ENCODE results near the gene ULK3.
"Not testable (repeated sequence)": the region's sequence is repeated elsewhere in the genome, so short reads cannot be mapped to it uniquely, and the experiment has no call there.

ULK3 gene, protein sequence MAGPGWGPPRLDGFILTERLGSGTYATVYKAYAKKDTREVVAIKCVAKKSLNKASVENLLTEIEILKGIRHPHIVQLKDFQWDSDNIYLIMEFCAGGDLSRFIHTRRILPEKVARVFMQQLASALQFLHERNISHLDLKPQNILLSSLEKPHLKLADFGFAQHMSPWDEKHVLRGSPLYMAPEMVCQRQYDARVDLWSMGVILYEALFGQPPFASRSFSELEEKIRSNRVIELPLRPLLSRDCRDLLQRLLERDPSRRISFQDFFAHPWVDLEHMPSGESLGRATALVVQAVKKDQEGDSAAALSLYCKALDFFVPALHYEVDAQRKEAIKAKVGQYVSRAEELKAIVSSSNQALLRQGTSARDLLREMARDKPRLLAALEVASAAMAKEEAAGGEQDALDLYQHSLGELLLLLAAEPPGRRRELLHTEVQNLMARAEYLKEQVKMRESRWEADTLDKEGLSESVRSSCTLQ

DNA sequence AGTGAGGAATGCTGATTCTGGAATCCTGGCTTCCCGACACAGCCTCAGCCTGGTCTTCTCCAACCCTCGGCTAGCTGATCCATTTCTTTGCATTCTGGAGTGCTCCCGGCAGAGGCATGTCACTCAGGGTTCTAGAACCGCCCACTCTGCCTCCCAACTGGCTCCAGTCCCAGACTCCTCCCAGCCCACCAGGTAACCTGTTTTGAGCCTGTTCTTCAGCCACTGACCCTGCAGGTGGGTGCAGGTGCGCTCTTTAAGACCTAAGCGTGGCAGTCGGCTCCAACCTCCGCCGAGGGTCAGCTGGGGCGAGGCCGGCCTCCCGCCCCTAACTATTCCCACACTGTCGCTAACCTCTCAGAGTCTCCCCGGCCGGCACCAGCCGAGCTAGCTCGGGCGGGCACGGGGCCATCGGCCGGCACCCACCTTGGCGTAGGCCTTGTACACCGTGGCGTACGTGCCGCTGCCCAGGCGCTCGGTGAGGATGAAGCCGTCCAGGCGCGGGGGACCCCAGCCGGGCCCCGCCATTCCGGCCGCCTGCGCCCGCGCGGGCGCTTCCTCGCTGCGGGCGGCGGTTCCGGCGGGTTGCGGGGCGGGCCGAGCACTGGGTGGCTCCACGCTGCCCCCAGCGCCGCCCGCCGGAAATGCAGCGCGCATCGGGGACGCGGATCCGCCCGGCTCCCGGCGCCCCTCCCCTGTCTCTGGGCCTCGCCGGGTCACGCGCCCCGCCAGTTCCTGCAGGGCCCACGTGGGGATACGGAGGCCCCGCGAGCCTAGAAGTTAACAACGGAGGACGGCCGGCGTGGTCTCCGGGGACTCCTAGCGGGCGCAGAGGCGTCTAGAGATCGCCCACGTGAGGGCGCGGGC, at the start of gene ULK3:
Gene ULK3 (minus strand): TSS at position 576 of the 864 bp plus-strand sequence. CDS start 51 bp downstream, at position 525.
- peak; percentile 91 for DNase-seq (ENCODE audit: low spot score)

DNA sequence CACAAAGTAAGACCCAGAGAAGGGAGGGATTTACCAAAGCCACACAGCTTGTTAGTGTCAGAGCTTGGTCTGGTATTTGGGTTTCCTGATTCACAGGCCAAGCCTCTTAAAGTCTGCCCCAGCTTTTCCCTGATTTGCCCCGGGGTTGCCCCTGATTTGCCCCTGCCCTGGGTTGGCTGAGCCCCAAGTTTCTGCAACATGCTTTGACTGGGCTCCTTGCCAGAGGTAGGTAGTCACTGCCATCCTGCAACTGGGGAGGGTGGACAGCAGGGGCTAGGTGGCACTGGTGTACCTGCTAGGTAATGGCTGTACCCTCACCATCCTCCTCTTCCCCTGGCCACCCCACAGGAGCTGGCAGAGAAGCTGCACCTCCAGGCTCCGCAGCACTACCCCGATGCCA, 49.4 kb upstream of the ULK3 start:
- no peak for DNase-seq (ENCODE audit: low spot score)

DNA sequence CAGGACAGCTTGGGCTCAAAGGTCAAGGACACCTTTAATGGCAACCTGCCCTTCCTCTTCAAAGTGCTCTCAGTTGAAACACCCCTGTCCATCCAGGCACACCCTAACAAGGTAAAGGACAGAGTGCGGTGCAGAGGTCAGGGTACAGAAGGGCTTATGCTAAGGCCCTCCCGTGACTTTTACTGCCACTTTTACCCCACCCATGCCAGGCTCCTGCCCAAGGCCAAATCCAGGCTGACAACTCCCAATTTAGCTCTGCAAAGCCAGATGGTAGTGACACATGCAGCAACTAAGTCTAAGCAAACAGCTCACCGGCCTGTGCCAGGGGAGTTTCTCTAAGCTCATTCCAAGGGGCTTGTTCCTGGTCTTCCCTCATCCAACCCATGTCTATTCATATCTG, 48.5 kb upstream of the ULK3 start:
- DNase-seq (ENCODE audit: low spot score) = no peak

DNA sequence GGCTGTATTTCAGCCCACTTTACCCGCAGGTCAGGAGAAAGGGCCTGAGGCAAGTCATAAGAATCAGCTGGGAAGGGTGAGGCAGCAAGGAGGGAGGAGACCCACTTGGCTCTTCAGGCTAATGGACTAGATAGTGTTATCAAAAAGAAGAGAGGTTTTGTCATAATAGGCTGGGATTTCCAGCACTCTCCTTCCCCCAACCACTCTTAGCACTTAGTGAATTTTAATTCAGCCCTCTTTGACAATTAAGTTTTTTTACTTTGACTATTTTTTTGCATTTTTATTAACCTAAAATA, 47.7 kb upstream of the ULK3 start:
- no peak for DNase-seq (ENCODE audit: low spot score)

DNA sequence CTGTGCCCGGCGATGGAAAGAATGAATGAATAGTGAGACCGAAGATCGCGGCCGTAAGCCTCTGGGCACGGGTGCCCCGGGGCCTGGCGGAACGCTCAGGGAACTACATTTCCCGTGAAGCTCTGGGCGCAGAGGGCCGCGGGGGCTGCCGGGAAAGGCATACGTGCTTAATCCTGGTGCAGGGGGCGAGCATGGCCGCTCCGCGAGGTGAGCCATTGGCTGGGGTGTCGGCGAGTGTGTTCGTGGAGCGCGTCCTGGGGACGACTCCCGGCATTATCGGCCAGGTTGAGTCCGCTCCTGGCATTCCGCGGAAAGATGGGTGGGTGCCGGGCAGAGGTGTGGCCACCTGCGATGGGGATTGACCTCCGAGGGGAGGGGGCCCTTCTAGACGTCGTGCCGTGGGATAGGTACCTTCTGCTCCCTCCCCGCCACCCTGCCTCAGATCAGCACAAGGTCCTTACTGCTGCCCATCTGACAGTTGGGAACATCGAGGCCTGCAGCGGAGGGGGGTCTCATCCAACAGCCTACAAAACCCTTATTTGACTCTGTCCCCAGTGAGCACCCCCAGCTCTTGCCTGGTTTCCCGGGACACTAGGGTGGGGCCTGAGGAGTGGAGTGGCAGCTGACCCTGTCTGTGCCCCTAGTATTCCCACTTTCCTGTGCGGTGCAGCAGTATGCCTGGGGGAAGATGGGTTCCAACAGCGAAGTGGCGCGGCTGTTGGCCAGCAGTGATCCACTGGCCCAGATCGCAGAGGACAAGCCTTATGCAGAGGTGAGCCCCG, 47.1 kb upstream of the ULK3 start, which contains the start of gene MPI:
Gene MPI (plus strand): TSS at position 160 of the 782 bp plus-strand sequence. CDS start 32 bp downstream, at position 192.
- peak; percentile 83 for DNase-seq (ENCODE audit: low spot score)

DNA sequence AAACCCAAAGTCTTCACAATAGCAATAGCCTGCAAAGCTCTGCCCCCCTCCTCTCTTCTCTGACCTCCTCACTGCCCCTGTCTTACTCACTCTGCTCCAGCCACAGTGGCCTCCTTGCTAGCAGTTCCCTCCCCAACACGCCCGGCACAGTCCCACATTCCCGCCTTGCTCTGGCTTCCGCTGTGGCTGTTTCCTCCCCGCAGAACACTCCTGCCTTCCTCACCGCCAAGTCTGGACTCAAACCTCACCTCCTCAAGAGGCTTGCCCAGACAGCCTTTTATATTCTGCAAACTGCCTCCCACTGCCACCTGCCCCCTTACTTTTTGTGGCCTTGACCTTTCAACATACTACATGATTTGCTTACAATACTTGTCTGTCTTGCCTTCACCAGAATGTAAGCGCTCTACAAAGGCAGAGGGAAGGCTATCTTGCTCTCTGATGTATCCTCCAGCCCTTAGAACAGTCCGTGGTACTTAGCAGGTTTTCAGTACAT, 46.5 kb upstream of the ULK3 start:
- DNase-seq (ENCODE audit: low spot score) = no peak

DNA sequence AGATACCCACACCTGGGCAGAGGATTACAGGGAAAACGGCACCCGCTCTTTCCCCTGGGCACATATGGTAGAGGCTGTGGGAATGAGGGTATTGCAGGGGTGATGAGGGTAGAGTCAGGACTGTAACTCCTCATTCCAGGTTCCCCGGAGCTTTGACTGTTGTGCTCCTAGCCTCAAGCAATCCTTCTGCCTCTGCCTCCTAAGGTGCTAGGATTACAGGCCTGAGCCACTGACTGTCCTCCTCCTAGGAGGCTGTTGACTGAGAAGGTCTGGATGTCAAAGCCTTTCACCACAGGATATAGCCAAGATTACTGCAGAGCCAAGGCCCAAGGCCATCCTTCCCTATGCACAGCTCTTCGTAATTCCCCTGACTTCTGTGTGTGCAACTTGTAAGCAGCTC, 45.8 kb upstream of the ULK3 start:
- DNase-seq (ENCODE audit: low spot score) = no peak

DNA sequence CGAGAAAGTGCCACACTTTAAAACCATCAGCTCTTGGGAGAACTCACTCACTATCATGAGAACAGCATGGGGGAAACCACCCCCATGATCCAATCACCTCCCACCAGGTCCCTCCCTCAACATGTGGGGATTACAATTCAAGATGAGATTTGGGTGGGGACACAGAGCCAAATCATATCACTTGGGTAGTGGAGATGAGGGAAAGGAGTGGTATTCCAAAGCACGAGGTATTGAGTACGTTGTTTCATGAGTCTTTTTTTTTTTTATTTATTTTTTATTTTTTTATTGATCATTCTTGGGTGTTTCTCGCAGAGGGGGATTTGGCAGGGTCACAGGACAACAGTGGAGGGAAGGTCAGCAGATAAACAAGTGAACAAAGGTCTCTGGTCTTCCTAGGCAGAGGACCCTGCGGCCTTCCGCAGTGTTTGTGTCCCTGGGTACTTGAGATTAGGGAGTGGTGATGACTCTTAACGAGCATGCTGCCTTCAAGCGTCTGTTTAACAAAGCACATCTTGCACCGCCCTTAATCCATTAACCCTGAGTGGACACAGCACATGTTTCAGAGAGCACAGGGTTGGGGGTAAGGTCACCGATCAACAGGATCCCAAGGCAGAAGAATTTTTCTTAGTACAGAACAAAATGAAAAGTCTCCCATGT, 44.7 kb upstream of the ULK3 start:
- DNase-seq (ENCODE audit: low spot score) = not testable (repeated sequence)

DNA sequence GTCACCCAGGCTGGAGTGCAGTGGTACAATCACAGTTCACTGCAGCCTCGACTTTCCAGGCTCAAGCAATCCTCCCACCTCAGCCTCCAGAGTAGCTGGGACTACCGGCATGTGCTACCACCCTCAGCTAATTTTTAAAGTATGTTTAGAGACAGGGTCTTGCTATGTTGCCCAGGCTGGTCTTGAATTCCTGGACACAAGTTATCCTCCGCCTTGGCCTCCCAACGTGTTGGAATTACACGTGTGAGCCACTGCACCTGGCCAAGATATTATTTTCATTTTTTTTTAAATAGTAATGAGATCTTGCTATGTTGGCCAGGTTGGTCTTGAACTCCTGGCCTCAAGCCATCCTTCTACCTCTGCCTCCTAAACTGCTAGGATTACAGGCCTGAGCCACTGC, 42.5 kb upstream of the ULK3 start:
- DNase-seq (ENCODE audit: low spot score) = no peak

DNA sequence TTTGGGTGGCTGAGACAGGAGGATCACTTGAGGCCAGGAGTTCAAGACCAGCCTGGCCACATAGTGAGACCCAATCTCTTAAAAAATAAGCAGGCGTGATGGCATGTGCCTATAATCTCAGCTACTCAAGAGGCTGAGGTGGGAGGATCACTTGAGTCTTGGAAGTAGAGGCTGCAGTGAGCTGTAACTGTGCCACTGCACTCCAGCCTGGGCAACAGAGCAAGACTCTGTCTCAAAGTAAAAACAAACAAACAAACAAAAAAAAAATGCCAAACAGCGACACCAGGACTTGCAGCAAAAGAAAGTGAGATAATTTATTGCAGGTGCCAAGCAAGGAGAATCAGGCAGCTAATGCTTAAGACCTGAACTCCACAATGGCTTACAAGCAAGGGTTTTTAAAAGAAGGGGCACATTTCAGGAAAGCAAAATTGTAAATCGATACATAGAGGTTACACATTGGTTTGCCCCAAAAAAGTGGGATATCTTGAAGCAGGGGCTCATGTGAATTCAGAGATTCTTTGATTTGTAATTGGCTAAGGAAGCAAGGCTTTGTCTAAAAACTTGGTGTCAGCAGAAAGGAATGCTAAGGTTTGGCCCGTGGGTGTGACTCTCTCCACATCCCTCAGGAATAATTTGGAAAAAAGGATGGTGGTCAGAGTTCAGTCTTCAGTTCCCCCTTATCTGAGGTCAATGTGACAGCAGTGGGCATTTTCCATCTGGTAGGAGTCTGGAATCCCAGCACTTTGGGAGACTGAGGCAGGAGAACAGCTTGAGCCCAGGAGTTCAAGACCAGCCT, 41.7 kb upstream of the ULK3 start:
- no peak for DNase-seq (ENCODE audit: low spot score)

DNA sequence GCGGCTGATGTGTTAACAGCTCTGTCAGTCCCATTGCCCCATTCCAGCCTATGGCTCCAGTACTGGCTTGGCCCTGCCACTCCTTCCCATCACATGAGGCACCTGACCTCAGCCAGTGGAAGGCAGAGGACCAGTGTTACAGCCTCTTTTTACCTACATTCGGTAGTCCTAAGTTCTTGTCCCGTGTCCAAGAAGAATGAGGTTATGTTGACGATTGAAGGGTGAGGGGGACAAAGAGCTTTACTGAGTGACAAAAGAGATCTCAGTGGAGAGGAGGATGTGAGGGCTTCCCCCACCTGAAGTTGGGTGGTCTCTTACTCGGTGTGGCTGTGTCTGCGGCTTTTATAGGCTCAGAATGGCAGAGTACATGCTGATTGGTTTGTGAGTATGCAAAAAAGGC, 39.6 kb upstream of the ULK3 start:
- DNase-seq (ENCODE audit: low spot score) = no peak

DNA sequence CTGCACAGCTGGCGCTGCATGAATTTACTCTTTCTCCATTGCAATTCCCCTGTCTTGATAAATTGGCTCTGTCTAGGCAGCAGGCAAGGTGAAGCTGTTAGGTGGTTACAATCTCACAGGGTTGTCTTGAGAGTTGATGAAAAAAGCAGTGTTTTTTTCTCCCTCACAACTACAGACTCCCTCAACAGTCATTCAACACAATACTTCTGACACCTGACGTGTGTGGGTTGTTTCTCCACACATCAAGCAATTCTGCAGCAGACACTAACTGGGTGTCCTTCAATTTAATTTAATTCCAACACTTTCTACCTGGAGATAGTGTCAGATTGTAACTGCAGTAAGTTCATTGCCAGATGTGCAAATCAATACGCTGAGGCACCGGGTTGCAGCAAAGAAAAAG, 35.3 kb upstream of the ULK3 start:
- no peak for DNase-seq (ENCODE audit: low spot score)

DNA sequence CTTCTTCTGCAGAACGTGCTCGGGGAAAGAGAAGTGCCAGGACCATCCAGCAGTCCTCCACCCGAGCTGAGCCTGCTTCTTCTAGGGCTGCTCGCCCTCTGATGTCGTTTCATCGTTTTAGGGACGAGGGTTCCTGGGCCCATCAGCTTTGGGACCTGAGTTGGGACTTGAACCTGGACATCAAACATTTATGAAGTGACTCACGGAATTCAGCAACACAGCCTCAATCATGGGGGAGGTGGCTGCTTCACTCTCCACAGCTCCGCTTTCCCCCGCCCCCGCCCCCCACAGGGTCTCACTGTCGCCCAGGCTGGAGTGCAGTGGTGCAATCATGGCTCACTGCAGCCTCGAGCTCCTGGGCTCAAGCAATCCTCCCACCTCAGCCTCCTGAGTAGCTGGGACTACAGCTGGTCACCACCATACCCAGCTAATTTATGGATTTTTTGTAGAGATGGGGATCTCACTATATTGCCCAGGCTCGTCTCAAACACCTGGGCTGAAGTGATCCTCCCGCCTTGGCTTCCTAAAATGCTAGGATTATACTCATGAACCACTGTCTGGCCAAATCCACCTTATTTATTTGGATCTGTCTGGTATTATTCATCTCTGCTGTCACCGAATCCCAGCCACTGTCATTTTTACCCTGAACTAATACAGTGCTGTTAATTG, 30.9 kb upstream of the ULK3 start:
- DNase-seq (ENCODE audit: low spot score) = no peak

DNA sequence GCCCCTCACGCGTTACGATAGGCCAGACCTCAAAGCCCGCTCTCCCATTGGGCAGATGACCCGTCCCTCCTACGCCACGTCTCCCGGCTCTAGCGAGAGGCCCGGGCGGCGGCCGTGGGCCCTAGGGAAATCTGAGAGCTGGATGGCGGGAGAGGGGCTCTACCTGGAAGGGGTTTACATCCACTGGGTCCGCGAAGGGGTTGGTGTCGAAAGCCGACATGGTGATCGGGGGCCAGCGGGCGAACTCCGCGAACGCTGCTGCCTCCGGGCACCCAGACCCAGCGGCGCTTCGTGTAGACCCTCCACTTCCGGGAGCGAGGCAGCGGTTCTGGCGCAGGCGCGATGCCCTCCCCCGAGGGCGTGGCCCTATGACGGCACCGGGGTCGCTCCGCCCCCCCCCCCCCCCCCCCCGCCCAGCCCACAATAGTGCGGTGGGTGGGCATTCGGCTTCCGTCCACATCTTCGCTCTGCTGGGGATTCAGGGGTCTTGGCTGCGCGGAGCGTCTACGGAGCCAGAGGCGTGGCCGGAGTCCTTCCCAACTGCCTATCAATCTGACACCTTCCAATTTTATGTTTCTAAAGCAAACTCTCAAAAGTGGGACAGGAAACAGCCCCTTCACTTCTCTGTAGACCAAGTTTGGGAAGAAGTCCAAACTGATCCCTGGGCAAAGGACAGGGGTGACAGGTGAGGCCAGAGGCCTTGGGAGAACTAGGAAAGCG, 30.2 kb upstream of the ULK3 start, which contains the start of gene SCAMP2:
Gene SCAMP2 (minus strand): TSS at position 330 of the 720 bp plus-strand sequence. CDS start 110 bp downstream, at position 220.
- DNase-seq (ENCODE audit: low spot score) = peak; percentile 90

DNA sequence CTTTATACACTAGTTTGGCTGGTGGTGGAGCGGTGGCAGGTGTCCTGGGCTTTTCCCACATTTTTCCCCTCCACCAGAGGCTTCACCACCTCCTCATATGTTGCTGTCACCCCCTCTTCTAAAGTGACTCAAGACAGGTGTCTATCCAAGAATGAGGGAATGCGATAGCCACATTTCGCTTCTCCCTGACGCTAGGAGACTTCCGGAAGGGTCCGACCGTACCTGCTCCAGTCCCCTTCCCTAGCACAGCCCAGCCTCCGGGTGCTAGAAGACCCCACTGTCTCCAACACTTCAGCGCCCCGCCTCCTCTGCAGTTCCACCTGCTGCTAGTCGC, 29.7 kb upstream of the ULK3 start:
- DNase-seq (ENCODE audit: low spot score) = no peak

DNA sequence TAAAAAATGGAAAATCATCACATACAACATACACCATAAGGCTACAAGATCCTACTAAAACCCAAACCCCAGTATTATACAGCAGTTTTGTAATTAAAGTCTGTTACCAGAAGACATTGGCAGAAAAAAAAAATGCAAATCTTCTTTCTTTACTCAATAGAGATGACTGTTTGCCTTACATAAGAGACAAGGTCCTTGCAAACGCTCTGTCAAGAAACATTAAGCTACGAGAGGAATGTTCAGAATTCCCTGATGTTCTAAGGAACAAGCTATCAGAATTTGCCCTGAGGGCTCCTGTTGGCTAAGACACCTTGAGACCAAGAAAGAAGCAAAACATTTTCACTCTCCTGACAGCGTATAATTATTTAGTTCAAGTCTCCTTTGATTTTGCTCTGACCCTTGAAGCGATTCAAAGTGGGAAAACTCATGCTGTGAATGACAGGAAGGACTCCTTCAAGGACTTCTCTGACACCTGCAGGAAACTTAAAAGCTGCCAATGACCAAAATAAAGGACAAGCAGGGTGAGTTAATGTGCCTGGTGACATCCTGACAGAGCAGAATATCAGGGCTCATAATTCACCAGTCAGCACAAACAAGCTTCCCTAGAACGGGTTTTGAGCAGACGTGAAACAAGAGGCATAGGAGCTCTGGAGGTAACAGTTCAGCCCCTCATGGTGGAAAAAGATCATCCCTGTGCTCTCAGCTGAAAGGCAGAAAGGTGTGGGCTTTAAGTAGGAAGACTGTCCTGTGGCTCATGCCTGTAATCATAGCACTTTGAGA, 27.7 kb upstream of the ULK3 start:
- no peak for DNase-seq (ENCODE audit: low spot score)

DNA sequence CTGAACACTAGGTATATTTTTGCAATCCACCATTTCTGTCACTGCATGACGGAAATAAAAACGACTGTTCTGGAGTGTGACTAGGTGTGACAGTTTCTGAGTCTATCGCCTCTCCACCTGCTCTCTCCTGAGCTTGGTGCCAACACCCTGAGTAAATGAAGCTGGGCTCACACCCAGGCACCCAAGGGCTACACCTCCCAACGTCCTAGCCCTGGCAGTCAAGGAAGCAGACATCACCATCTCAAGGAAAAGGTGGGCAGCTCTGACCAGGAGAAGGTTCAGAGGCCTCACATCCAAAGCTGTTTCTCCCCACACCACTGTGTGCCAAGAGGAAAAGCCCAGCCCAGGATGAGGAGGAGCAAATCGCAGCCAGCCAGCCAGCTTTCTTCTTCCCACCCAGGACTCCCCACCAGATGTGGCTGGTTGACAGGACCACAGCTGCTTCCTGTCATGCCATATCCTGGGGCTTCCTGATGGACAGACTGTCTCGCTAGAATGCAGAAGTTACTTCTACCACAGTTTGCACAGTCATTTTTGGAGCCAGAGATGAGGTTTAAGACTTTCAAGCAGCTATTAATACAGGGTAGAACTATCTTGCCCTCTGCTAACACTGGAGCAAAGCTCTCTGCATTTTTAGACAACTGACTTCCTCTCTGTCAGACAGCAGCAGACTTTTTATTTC, 26.9 kb upstream of the ULK3 start:
- peak; percentile 42 for DNase-seq (ENCODE audit: low spot score)

DNA sequence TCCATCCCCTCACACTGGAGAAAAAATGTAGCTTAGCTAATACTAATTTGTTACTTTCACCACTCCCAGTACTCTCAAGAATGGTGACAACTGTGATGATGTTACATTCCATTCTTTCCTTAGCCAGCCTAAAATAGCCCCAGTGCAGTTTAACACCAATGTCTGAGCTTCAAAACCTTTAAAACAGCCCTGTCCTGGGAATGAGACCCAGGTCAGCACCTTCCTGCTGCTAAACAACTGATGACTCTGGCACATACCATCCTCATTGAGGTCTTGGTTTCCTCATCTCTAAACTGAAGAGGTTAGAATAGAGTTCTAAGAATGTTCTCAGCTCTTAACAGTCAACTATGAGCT, 26.4 kb upstream of the ULK3 start:
- no peak for DNase-seq (ENCODE audit: low spot score)
